H1 (cell line): ENCODE data around the gene PALD1. TPM values are rescaled to one million over a fixed set of nuclear protein-coding genes. Genes with fewer than 3 reads are reported as not detected.
A peak's percentile ranks its signal among the peaks of the same experiment; 100 is the strongest.

Source experiments
- CTCF ChIA-PET: fragments of 300-600 bp; sonication (Branson Sonifier 250); formaldehyde crosslinking; loops from one replicate; lab custom pipeline; 2021; ENCODE audit not compliant: partially characterized antibody; lab: Charles Lee
- POLR2A ChIA-PET: fragments of 300-600 bp; sonication (Branson Sonifier 250); formaldehyde crosslinking; loops from one replicate; lab custom pipeline; 2021; ENCODE audit warnings: inconsistent platforms; ENCODE audit not compliant: partially characterized antibody; lab: Charles Lee
- DNase-seq, 2 experiments: peaks; one replicate each; pipeline versions ENCODE4 v3.0.0 to v3.0.0-alpha.2; 2010 to 2022; ENCODE audit warnings: low spot score in 2 of 2, low read depth in 1 of 2, mixed read lengths in 1 of 2
- FAIRE-seq: peaks from 2 replicates; lab custom pipeline; 2011; peaks lifted over from hg19 to GRCh38; lab: Jason Lieb, UNC
- H2AFZ ChIP-seq: 2 replicates; pipeline ENCODE4 v1.8.1; 2012; ENCODE audit warnings: low read length, inconsistent platforms
- H2AK5ac ChIP-seq: 2 replicates; pipeline ENCODE4 v1.6.1; 2013; ENCODE audit warnings: low read depth, low read length
- H2BK120ac ChIP-seq: replicated peaks from 2 replicates; pipeline ENCODE3; 2013; ENCODE audit warnings: low read depth, low read length, inconsistent platforms
- H2BK12ac ChIP-seq: 2 replicates; pipeline ENCODE4 v1.6.1; 2013; ENCODE audit warnings: low read depth, low read length
- H2BK15ac ChIP-seq: 2 replicates; pipeline ENCODE4 v1.6.1; 2013; ENCODE audit warnings: low read length
- H2BK20ac ChIP-seq: 2 replicates; pipeline ENCODE4 v1.6.1; 2013; ENCODE audit warnings: low read length
- H2BK5ac ChIP-seq: 2 replicates; pipeline ENCODE4 v1.6.1; 2013; ENCODE audit warnings: low read depth, low read length
- H3K14ac ChIP-seq: 2 replicates; pipeline ENCODE4 v1.6.1; 2013; ENCODE audit warnings: inconsistent platforms; ENCODE audit not compliant: insufficient read length
- H3K18ac ChIP-seq: 2 replicates; pipeline ENCODE4 v1.6.1; 2013; ENCODE audit warnings: low read length; ENCODE audit errors: extremely low read depth
- H3K23ac ChIP-seq: 2 replicates; pipeline ENCODE4 v1.6.1; 2013; ENCODE audit warnings: inconsistent platforms; ENCODE audit not compliant: insufficient read length
- H3K23me2 ChIP-seq: 2 replicates; pipeline ENCODE4 v1.6.1; 2013; ENCODE audit warnings: low read depth, low read length
- H3K27ac ChIP-seq: 2 replicates; pipeline ENCODE4 v1.6.1; 2011; ENCODE audit warnings: low read depth, low read length, inconsistent platforms
- H3K27me3 ChIP-seq, 4 experiments: replicated peaks in 1 of 4; 1 replicate in 1 of 4; 2 replicates in 3 of 4; pipeline versions ENCODE4 v1.6.1 to v1.8.1; 2011 to 2013; ENCODE audit warnings: low read length in 3 of 4, mild to moderate bottlenecking in 3 of 4, inconsistent platforms in 2 of 4, mixed read lengths in 2 of 4, moderate library complexity in 1 of 4; ENCODE audit not compliant: control insufficient read depth in 3 of 4, insufficient read depth in 3 of 4; ENCODE audit errors: extremely low read depth in 1 of 4
- H3K36me3 ChIP-seq, 4 experiments: 2 replicates each; pipeline versions ENCODE4 v1.6.1 to v1.8.1; 2011 to 2013; ENCODE audit warnings: mild to moderate bottlenecking in 4 of 4, low read length in 3 of 4, moderate library complexity in 2 of 4, control low read depth in 1 of 4, inconsistent platforms in 1 of 4; ENCODE audit not compliant: insufficient read depth in 4 of 4, control insufficient read depth in 2 of 4
- H3K4ac ChIP-seq: replicated peaks from 2 replicates; pipeline ENCODE3; 2013; ENCODE audit warnings: low read length, low read depth, mixed read lengths, inconsistent platforms; ENCODE audit not compliant: insufficient read length
- H3K4me1 ChIP-seq, 4 experiments: replicated peaks in 1 of 4; 1 replicate in 1 of 4; 2 replicates in 3 of 4; pipeline versions ENCODE4 v1.6.1 to v1.8.1; 2011 to 2013; ENCODE audit warnings: low read length in 3 of 4, inconsistent platforms in 2 of 4, mixed read lengths in 1 of 4; ENCODE audit not compliant: insufficient read depth in 4 of 4, control insufficient read depth in 3 of 4
- H3K4me2 ChIP-seq, 2 experiments: 2 replicates each; pipeline versions ENCODE4 v1.6.1 to v1.8.1; 2011 to 2013; ENCODE audit warnings: low read depth in 2 of 2, low read length in 2 of 2, control low read depth in 1 of 2, inconsistent platforms in 1 of 2, mild to moderate bottlenecking in 1 of 2; ENCODE audit not compliant: insufficient read depth in 1 of 2
- H3K4me3 ChIP-seq, 4 experiments: fragments of 200-600, 300-600 bp in 1 of 4; sonication (generic), shearing (Covaris generic), sonication (Bioruptor Twin) in 1 of 4; 2 replicates each; pipeline versions ENCODE4 v1.5.1 to v1.8.1; 2011 to 2016; ENCODE audit warnings: low read length in 4 of 4, low read depth in 3 of 4, control low read depth in 2 of 4, inconsistent platforms in 2 of 4, mild to moderate bottlenecking in 2 of 4, mixed read lengths in 1 of 4, moderate library complexity in 1 of 4; ENCODE audit not compliant: insufficient read depth in 2 of 4; ENCODE audit errors: extremely low read depth in 1 of 4
- H3K56ac ChIP-seq: replicated peaks from 2 replicates; pipeline ENCODE3; 2013; ENCODE audit warnings: low read depth, mild to moderate bottlenecking, mixed read lengths, low read length, inconsistent platforms; ENCODE audit not compliant: insufficient read length
- H3K79me1 ChIP-seq: 2 replicates; pipeline ENCODE4 v1.6.1; 2013; ENCODE audit warnings: low read depth, low read length, control low read depth
- H3K79me2 ChIP-seq, 2 experiments: 2 replicates each; pipeline versions ENCODE4 v1.6.1 to v1.8.1; 2012 to 2013; ENCODE audit warnings: low read length in 2 of 2, mild to moderate bottlenecking in 2 of 2, inconsistent platforms in 1 of 2; ENCODE audit not compliant: insufficient read depth in 2 of 2, control insufficient read depth in 1 of 2
- H3K9ac ChIP-seq, 4 experiments: replicated peaks in 1 of 4; 1 replicate in 1 of 4; 2 replicates in 3 of 4; pipeline versions ENCODE4 v1.6.1 to v1.8.1; 2011 to 2013; ENCODE audit warnings: low read depth in 3 of 4, low read length in 3 of 4, control low read depth in 2 of 4, mild to moderate bottlenecking in 2 of 4, moderate library complexity in 2 of 4, inconsistent platforms in 1 of 4; ENCODE audit errors: extremely low read depth in 1 of 4
- H3K9me3 ChIP-seq, 2 experiments: 2 replicates each; pipeline versions ENCODE4 v1.6.1 to v1.8.1; 2012 to 2013; ENCODE audit warnings: mild to moderate bottlenecking in 2 of 2, moderate library complexity in 2 of 2, control low read depth in 1 of 2, inconsistent platforms in 1 of 2, low read depth in 1 of 2, low read length in 1 of 2, mixed read lengths in 1 of 2; ENCODE audit not compliant: insufficient read depth in 2 of 2
- H4K20me1 ChIP-seq, 2 experiments: replicated peaks in 1 of 2; 2 replicates each; pipeline versions ENCODE3 to v1.8.1; 2011 to 2013; ENCODE audit warnings: inconsistent platforms in 2 of 2, low read length in 2 of 2, mild to moderate bottlenecking in 1 of 2; ENCODE audit not compliant: insufficient read depth in 2 of 2, control insufficient read depth in 1 of 2
- H4K5ac ChIP-seq: 2 replicates; pipeline ENCODE4 v1.6.1; 2013; ENCODE audit warnings: low read length, low read depth, mixed read lengths, inconsistent platforms; ENCODE audit not compliant: insufficient read length
- H4K8ac ChIP-seq: 2 replicates; pipeline ENCODE4 v1.8.0; 2013; ENCODE audit warnings: mild to moderate bottlenecking, moderate library complexity, low read length, inconsistent platforms; ENCODE audit not compliant: insufficient read depth; ENCODE audit errors: extremely low read depth
- H4K91ac ChIP-seq: replicated peaks from 2 replicates; pipeline ENCODE3; 2013; ENCODE audit warnings: low read length, mixed read lengths, inconsistent platforms; ENCODE audit not compliant: insufficient read length
- JUN ChIP-seq: IDR thresholded peaks from 2 replicates; pipeline ENCODE4 v1.6.1; 2011; ENCODE audit warnings: low read depth, mild to moderate bottlenecking, improper control_type of control experiment, low read length
- MAFK ChIP-seq: IDR thresholded peaks from 2 replicates; pipeline ENCODE4 v1.6.1; 2012; ENCODE audit warnings: low read depth, mild to moderate bottlenecking, improper control_type of control experiment, low read length
- SRF ChIP-seq: IDR thresholded peaks from 2 replicates; pipeline ENCODE4 v1.6.1; 2011; ENCODE audit warnings: mild to moderate bottlenecking, low read depth, low read length, moderate library complexity
- TCF12 ChIP-seq: IDR thresholded peaks from 2 replicates; pipeline ENCODE4 v1.6.1; 2011; ENCODE audit warnings: low read depth, mild to moderate bottlenecking, low read length
- WGBS, 2 experiments: shearing (Covaris generic) in 1 of 2; methylation state at CpG; one replicate each; pipeline versions ENCODE4 v1.1.6 to v1.1.7; 2013 to 2015; ENCODE audit warnings: low lambda C conversion rate in 2 of 2, mixed read lengths in 2 of 2, inconsistent platforms in 1 of 2, low coverage in 1 of 2, missing lambda C conversion rate in 1 of 2; ENCODE audit not compliant: insufficient replicate concordance in 2 of 2, insufficient coverage in 1 of 2, insufficient read length in 1 of 2; ENCODE audit errors: extremely low coverage in 1 of 2, missing lambda C conversion rate in 1 of 2; 5-methylcytosine and 5-hydroxymethylcytosine counted together
- polyA plus RNA-seq, 7 experiments: library from polyadenylated mRNA; depleted of rRNA in 3 of 7; stranded (reverse) in 5 of 7; unstranded in 2 of 7; fragments of >200 nt in 5 of 7; fragments of 200-250 nt in 2 of 7; gene quantifications; 1 replicate in 5 of 7; 2 replicates in 1 of 7; 4 replicates in 1 of 7; pipeline versions ENCODE4 v1.2.1 to v1.2.3, GENCODE V29; 2011 to 2013; ENCODE audit warnings: missing spikeins in 2 of 7, mixed read lengths in 2 of 7
- total RNA-seq: library from RNA; stranded (reverse); fragmentation: NEBNext Ultra II Directional; extraction: Animal tissue kit (Norgen Biotek cat#: 25700); gene quantifications from 2 replicates; pipeline ENCODE4 v1.2.1, GENCODE V29; 2021

Gene PALD1
- total and polyA plus RNA-seq, 2 of the 8 experiments (the other 6 are each of a cell fraction or from before 2014, with no cell fraction given), result 13.3 to 32.8 TPM

GRCh38 chr10:70582793-70583668, 104.5 kb downstream of the PALD1 start:
- no peak overlapping the region for H3K14ac ChIP-seq
- H3K56ac ChIP-seq, result no peak overlapping the region
- TF ChIP-seq SRF (no peak), JUN (no peak), MAFK (no peak), TCF12 (no peak)
- H2AFZ ChIP-seq, result no peak overlapping the region
- H2BK120ac ChIP-seq, result no peak overlapping the region
- H2BK5ac ChIP-seq, result no peak overlapping the region
- 0 out of 2 replicates have a peak overlapping the region, but pooled peaks have one; percentile 88 for H2BK15ac ChIP-seq
- no peak overlapping the region for H4K5ac ChIP-seq
- DNase-seq, result no peak
- no peaks in the 10 kb centered on the region for H3K36me3 ChIP-seq
- H2AK5ac ChIP-seq, result peak overlapping the region; percentile 26; the same call in 1 of the 2 replicates
- no peaks in the 10 kb centered on the region for H3K79me1 ChIP-seq
- no peak for FAIRE-seq
- no peak overlapping the region for H3K23ac ChIP-seq
- H3K4me3 ChIP-seq, result no peak overlapping the region
- H3K79me2 ChIP-seq, result no peaks in the 10 kb centered on the region
- no peak overlapping the region for H2BK12ac ChIP-seq
- H3K27ac ChIP-seq, result no peak overlapping the region
- no peak overlapping the region for H4K91ac ChIP-seq
- H4K20me1 ChIP-seq, result no peaks in the 10 kb centered on the region
- H3K4me2 ChIP-seq, result no peak overlapping the region
- H3K23me2 ChIP-seq, result no peaks in the 10 kb centered on the region; the same call in 1 of the 2 replicates
- peaks cover 0 to 6% (median 4%) of the 10 kb centered on the region in 4 experiments; a peak in 5 of 7 replicates for H3K4me1 ChIP-seq
- ChIA-PET POLR2A (no interaction called here), CTCF (interaction anchor here (0.6 to 7.4 kb wide), 9 partner anchors 14 to 1741 kb away, joined by 3 to 47 read pairs (median 3); no protein-coding TSS in a partner anchor)
- 89% methylated on average over 17 of the region's 19 CpGs; no CpG with 5 or more reads in 1 of the 2 experiments for WGBS, 2 experiments
- H3K4ac ChIP-seq, result no peak overlapping the region
- H3K27me3 ChIP-seq, result no peaks in the 10 kb centered on the region
- H2BK20ac ChIP-seq, result no peak overlapping the region
- H3K18ac ChIP-seq, result no peak overlapping the region; the same call in 1 of the 2 replicates
- H4K8ac ChIP-seq, result no peak overlapping the region; the same call in 1 of the 2 replicates
- H3K9me3 ChIP-seq, result no peaks in the 10 kb centered on the region
- no peak overlapping the region for H3K9ac ChIP-seq
